HepG2 (cell line): ENCODE data around the gene TUFM. TPM values are rescaled to one million over a fixed set of nuclear protein-coding genes. Genes with fewer than 3 reads are reported as not detected.
A peak's percentile ranks its signal among the peaks of the same experiment; 100 is the strongest.

Experiments
- ATAC-seq: fragments of 200-7000 bp; cut with Tn5 transposase; 3 replicates; pipeline ENCODE4 v1.9.1; 2020; ENCODE audit warnings: mild to moderate bottlenecking, moderate library complexity
- BruUV-seq: library from RNA; stranded (reverse); fragments of 400-500 nt; replicated peaks from 2 replicates; lab custom pipeline; 2021; lab: Mats Ljungman, UMichigan
- CTCF ChIA-PET: fragments of 300-600 bp; formaldehyde crosslinking; extraction: SDS; loops from one replicate; lab custom pipeline; 2021; ENCODE audit warnings: low total read pairs, inconsistent platforms, low intra/inter-chr PET ratio; lab: Yijun Ruan, JAX
- POLR2A ChIA-PET: fragments of 350-600 bp; sonication (Branson Sonifier 250); formaldehyde crosslinking; loops from one replicate; lab custom pipeline; 2020; ENCODE audit warnings: antibody characterized with exemption, inconsistent platforms; lab: Yijun Ruan, JAX
- DNase-seq: peaks from one replicate; pipeline ENCODE4 v3.0.0-alpha.2; 2015; ENCODE audit warnings: low spot score
- FAIRE-seq: peaks from 3 replicates; lab custom pipeline; 2011; peaks lifted over from hg19 to GRCh38; lab: Jason Lieb, UNC
- H2AFZ ChIP-seq: one replicate; pipeline ENCODE4 v1.6.1; 2011; ENCODE audit warnings: low read length, inconsistent platforms
- H3K27ac ChIP-seq: fragments of 300-600 bp; 3 replicates; pipeline ENCODE4 v1.8.0; 2011; ENCODE audit warnings: mixed run types, mild to moderate bottlenecking, mixed read lengths, low read length, inconsistent platforms; ENCODE audit not compliant: insufficient read depth; ENCODE audit errors: extremely low read length
- H3K27me3 ChIP-seq, 2 experiments: fragments of 200-600 bp in 1 of 2; 2 replicates in 1 of 2; 3 replicates in 1 of 2; pipeline versions ENCODE4 v1.6.0 to v1.8.0; 2011; ENCODE audit warnings: low read length in 2 of 2, mild to moderate bottlenecking in 2 of 2, moderate library complexity in 2 of 2, inconsistent platforms in 1 of 2; ENCODE audit not compliant: insufficient read depth in 2 of 2, control insufficient read depth in 1 of 2
- H3K36me3 ChIP-seq, 2 experiments: fragments of 200-600 bp in 1 of 2; replicated peaks in 1 of 2; 2 replicates in 1 of 2; 3 replicates in 1 of 2; pipeline versions ENCODE4 v1.5.1 to v1.8.0; 2011; ENCODE audit warnings: low read length in 2 of 2, inconsistent platforms in 1 of 2; ENCODE audit not compliant: insufficient read depth in 2 of 2, control insufficient read depth in 1 of 2
- H3K4me1 ChIP-seq: 2 replicates; pipeline ENCODE4 v1.5.1; 2012; ENCODE audit warnings: low read length, inconsistent platforms; ENCODE audit not compliant: insufficient read depth
- H3K4me2 ChIP-seq: 2 replicates; pipeline ENCODE4 v1.6.0; 2011; ENCODE audit warnings: low read depth, low read length, inconsistent platforms
- H3K4me3 ChIP-seq, 3 experiments: fragments of 200-600 bp in 1 of 3; sonication (generic), shearing (Covaris generic) in 1 of 3; replicated peaks in 1 of 3; 2 replicates each; pipeline ENCODE4 v1.5.1; 2011 to 2016; ENCODE audit warnings: low read length in 3 of 3, inconsistent platforms in 2 of 3, low read depth in 2 of 3, mild to moderate bottlenecking in 2 of 3, control low read depth in 1 of 3, mixed read lengths in 1 of 3; ENCODE audit not compliant: insufficient read depth in 1 of 3
- H3K79me2 ChIP-seq: one replicate; pipeline ENCODE4 v1.6.1; 2011; ENCODE audit warnings: low read length, inconsistent platforms; ENCODE audit not compliant: insufficient read depth
- H3K9ac ChIP-seq: 2 replicates; pipeline ENCODE4 v1.6.0; 2011; ENCODE audit warnings: mild to moderate bottlenecking, low read depth, low read length, inconsistent platforms; ENCODE audit not compliant: insufficient read depth
- H3K9me3 ChIP-seq: 2 replicates; pipeline ENCODE4 v1.5.1; 2012; ENCODE audit warnings: mild to moderate bottlenecking, low read length
- H4K20me1 ChIP-seq: 2 replicates; pipeline ENCODE4 v1.6.0; 2011; ENCODE audit warnings: inconsistent platforms, mild to moderate bottlenecking, low read length, moderate library complexity; ENCODE audit not compliant: insufficient read depth
- AGO2 ChIP-seq: fragments of 200-400 bp; formaldehyde crosslinking; optimal IDR thresholded peaks from 2 replicates; pipeline ENCODE3; 2017; ENCODE audit warnings: mild to moderate bottlenecking, low read depth, low read length, moderate library complexity
- FOXA3 ChIP-seq: IDR thresholded peaks from 2 replicates; pipeline ENCODE4 v1.6.1; 2016; ENCODE audit warnings: missing genetic modification reagents, missing compliant biosample characterization
- HNRNPUL1 ChIP-seq: fragments of 200-400 bp; formaldehyde crosslinking; IDR thresholded peaks from 2 replicates; pipeline ENCODE4 v1.6.1; 2017; ENCODE audit warnings: low read depth, mild to moderate bottlenecking, low read length, moderate library complexity
- HOXD1 ChIP-seq: sonication (generic); formaldehyde crosslinking; IDR thresholded peaks from 2 replicates; pipeline ENCODE4 v1.5.0; 2020; ENCODE audit warnings: missing genetic modification reagents
- KAT8 ChIP-seq: IDR thresholded peaks from 2 replicates; pipeline ENCODE4 v1.6.1; 2016; ENCODE audit warnings: missing genetic modification reagents, missing compliant biosample characterization
- KDM2A ChIP-seq: sonication (generic); formaldehyde crosslinking; IDR thresholded peaks from 2 replicates; pipeline ENCODE4 v1.4.0; 2020; ENCODE audit warnings: low read depth, missing genetic modification reagents, borderline replicate concordance
- NR2C2 ChIP-seq: sonication (generic); formaldehyde crosslinking; IDR thresholded peaks from 2 replicates; pipeline ENCODE4 v1.4.0; 2020; ENCODE audit warnings: missing genetic modification reagents, mild to moderate bottlenecking, moderate library complexity, borderline replicate concordance
- PCBP1 ChIP-seq: fragments of 200-400 bp; formaldehyde crosslinking; IDR thresholded peaks from 2 replicates; pipeline ENCODE4 v1.6.1; 2017; ENCODE audit warnings: mild to moderate bottlenecking, low read depth, low read length, borderline replicate concordance
- POLR2AphosphoS2 ChIP-seq: IDR thresholded peaks from 2 replicates; pipeline ENCODE4 v1.6.1; 2011; ENCODE audit warnings: low read depth, low read length, improper control_type of control experiment
- PTBP1 ChIP-seq: fragments of 200-400 bp; formaldehyde crosslinking; IDR thresholded peaks from 2 replicates; pipeline ENCODE4 v1.6.1; 2018; ENCODE audit warnings: low read length, low read depth; ENCODE audit not compliant: poor library complexity, severe bottlenecking
- RBFOX2 ChIP-seq: fragments of 200-400 bp; formaldehyde crosslinking; IDR thresholded peaks from 2 replicates; pipeline ENCODE4 v1.6.1; 2017; ENCODE audit warnings: low read depth, mild to moderate bottlenecking, low read length
- RBM22 ChIP-seq: fragments of 200-400 bp; formaldehyde crosslinking; optimal IDR thresholded peaks from 2 replicates; pipeline ENCODE3; 2017; ENCODE audit warnings: mild to moderate bottlenecking, low read length, moderate library complexity
- ZNF296 ChIP-seq: sonication (generic); formaldehyde crosslinking; conservative IDR thresholded peaks from 2 replicates; pipeline ENCODE4 v1.5.0; 2020; ENCODE audit warnings: mild to moderate bottlenecking, missing genetic modification reagents
- ZNF335 ChIP-seq: sonication (generic); formaldehyde crosslinking; IDR thresholded peaks from 2 replicates; pipeline ENCODE4 v1.4.0; 2020; ENCODE audit warnings: missing genetic modification reagents
- ZNF761 ChIP-seq: sonication (generic); formaldehyde crosslinking; conservative IDR thresholded peaks from 2 replicates; pipeline ENCODE4 v1.4.0; 2020; ENCODE audit warnings: mild to moderate bottlenecking, missing genetic modification reagents
- WGBS: methylation state at CpG from one replicate; pipeline ENCODE4 v1.1.6; 2017; ENCODE audit warnings: low lambda C conversion rate; 5-methylcytosine and 5-hydroxymethylcytosine counted together
- in situ Hi-C: cut with HindIII; loops from 2 replicates; pipeline ENCODE4 v1.10.0; 2017; ENCODE audit warnings: low pct_unique_long_range_greater_than_20kb; ENCODE audit not compliant: extremely low pct_ligation_motif_present
- intact Hi-C: fragments of 100-400 bp; cut with micrococcal nuclease; formaldehyde crosslinking; loops from one replicate; pipeline ENCODE4 v1.10.0; 2022; ENCODE audit not compliant: unreplicated experiment
- polyA plus RNA-seq, 8 experiments: library from polyadenylated mRNA; depleted of rRNA in 3 of 8; stranded (reverse) in 7 of 8; unstranded in 1 of 8; fragments of >200 nt; fragmentation: Illumina TruSeq in 4 of 8; extraction: Trizol in 4 of 8; gene quantifications; 2 replicates each; pipeline versions ENCODE4 v1.2.1 to v1.2.3, GENCODE V29; 2011 to 2016; ENCODE audit warnings: low read depth in 4 of 8, missing spikeins in 1 of 8, mixed read lengths in 1 of 8; ENCODE audit not compliant: insufficient read depth in 1 of 8
- total RNA-seq, 5 experiments: library from RNA; depleted of rRNA; stranded (reverse); fragments of >200 nt; fragmentation: Illumina TruSeq; extraction: Trizol; gene quantifications; 2 replicates each; pipeline ENCODE4 v1.2.3, GENCODE V29; 2016; ENCODE audit warnings: low read depth in 1 of 5
- TF ChIP-seq, protein P1 (sequence below): sonication (generic); formaldehyde crosslinking; IDR thresholded peaks from 2 replicates; pipeline ENCODE4 v1.4.0; 2020; ENCODE audit warnings: mild to moderate bottlenecking, missing genetic modification reagents

Gene TUFM
- total and polyA plus RNA-seq, 2 of the 13 experiments (the other 11 are each of a cell fraction or from before 2014, with no cell fraction given), result 206 to 298 TPM

DNA sequence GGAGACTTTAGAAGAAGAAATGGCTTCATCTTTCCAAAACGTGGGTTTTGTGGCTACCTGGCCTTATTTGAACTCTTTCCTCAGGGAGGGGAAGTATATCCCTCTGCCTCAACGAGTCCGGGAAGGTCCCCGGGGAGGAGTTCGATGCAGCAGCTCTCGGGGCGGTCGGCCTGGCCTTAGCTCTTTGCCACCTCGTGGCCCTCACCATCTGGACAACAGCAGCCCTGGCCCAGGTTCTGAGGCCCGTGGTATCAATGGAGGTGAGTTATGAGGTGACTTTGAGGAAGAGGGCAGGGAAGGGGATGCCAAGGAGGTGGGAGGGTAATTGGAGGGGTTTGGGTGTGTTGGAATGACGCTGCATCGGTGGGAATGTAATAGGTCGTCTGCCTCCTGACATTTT is 15.6 kb downstream of the TUFM start:
- ATAC-seq (no peak), FAIRE-seq (no peak), DNase-seq (no peak)
- Histone ChIP-seq H3K27ac (no peak overlapping the region), H3K4me2 (no peak overlapping the region), H3K36me3 (peaks cover 70 to 99% of the 10 kb centered on the region in 2 experiments), H4K20me1 (peaks cover 31% of the 10 kb centered on the region), H3K27me3 (no peaks in the 10 kb centered on the region), H3K4me3 (no peak overlapping the region), H2AFZ (no peak overlapping the region), H3K4me1 (peaks cover 44% of the 10 kb centered on the region), H3K9me3 (no peaks in the 10 kb centered on the region), H3K9ac (no peak overlapping the region), H3K79me2 (peaks cover 36% of the 10 kb centered on the region)
- intact Hi-C loops, result no loop called here
- in situ Hi-C loops, result no loop called here
- no peak for TF ChIP-seq KDM2A (CRISPR knock-in tag)
- TF ChIP-seq RBFOX2, result 0 out of 2 replicates have a peak, but pooled peaks have one; percentile 49
- TF ChIP-seq FOXA3 (CRISPR knock-in tag), result no peak
- TF ChIP-seq, protein P1, sequence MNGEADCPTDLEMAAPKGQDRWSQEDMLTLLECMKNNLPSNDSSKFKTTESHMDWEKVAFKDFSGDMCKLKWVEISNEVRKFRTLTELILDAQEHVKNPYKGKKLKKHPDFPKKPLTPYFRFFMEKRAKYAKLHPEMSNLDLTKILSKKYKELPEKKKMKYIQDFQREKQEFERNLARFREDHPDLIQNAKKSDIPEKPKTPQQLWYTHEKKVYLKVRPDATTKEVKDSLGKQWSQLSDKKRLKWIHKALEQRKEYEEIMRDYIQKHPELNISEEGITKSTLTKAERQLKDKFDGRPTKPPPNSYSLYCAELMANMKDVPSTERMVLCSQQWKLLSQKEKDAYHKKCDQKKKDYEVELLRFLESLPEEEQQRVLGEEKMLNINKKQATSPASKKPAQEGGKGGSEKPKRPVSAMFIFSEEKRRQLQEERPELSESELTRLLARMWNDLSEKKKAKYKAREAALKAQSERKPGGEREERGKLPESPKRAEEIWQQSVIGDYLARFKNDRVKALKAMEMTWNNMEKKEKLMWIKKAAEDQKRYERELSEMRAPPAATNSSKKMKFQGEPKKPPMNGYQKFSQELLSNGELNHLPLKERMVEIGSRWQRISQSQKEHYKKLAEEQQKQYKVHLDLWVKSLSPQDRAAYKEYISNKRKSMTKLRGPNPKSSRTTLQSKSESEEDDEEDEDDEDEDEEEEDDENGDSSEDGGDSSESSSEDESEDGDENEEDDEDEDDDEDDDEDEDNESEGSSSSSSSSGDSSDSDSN, result 0 out of 2 replicates have a peak, but pooled peaks have one; percentile 25
- TF ChIP-seq ZNF335, result no peak
- peak; percentile 56 for TF ChIP-seq RBM22
- TF ChIP-seq PTBP1, result no peak
- peak; percentile 35 for TF ChIP-seq AGO2
- TF ChIP-seq HOXD1 (CRISPR knock-in tag), result no peak
- TF ChIP-seq PCBP1, result no peak
- no peak for TF ChIP-seq KAT8 (CRISPR knock-in tag)
- TF ChIP-seq ZNF761 (CRISPR knock-in tag), result no peak
- no peak for TF ChIP-seq ZNF296 (CRISPR knock-in tag)
- 0 out of 2 replicates have a peak, but pooled peaks have one; percentile 8 for TF ChIP-seq NR2C2 (CRISPR knock-in tag)
- TF ChIP-seq POLR2AphosphoS2, result 0 out of 2 replicates have a peak, but pooled peaks have one; percentile 62
- no peak for TF ChIP-seq HNRNPUL1
- no TSS peak for BruUV-seq
- POLR2A ChIA-PET, result interaction anchor here (1.3 to 6.7 kb wide), 2 partner anchors 14 to 34 kb away, joined by 4 to 56 read pairs; partner anchors contain the start of gene TUFM
- 94% methylated on average over 13 of the region's 13 CpGs for WGBS
- CTCF ChIA-PET, result no interaction called here
